B cell (primary cell): ENCODE data around the gene DRAXIN. TPM values are rescaled to one million over a fixed set of nuclear protein-coding genes. Genes with fewer than 3 reads are reported as not detected.

Source experiments
- ATAC-seq: fragments of 200-7000 bp; cut with Tn5 transposase; one replicate; pipeline ENCODE4 v1.10.0; 2021; ENCODE audit warnings: low read depth, mild to moderate bottlenecking, moderate number of reproducible peaks, moderate library complexity
- CTCF ChIA-PET: fragments of 350-600 bp; sonication (Branson Sonifier 250); formaldehyde crosslinking; loops from one replicate; lab custom pipeline; 2021; ENCODE audit warnings: antibody characterized with exemption, inconsistent platforms; lab: Charles Lee
- POLR2A ChIA-PET: fragments of 350-600 bp; sonication (Branson Sonifier 250); formaldehyde crosslinking; loops from one replicate; lab custom pipeline; 2021; ENCODE audit warnings: antibody characterized with exemption; lab: Charles Lee
- DNase-seq: peaks from one replicate; pipeline ENCODE4 v3.0.0; 2013
- H2AFZ ChIP-seq: 2 replicates; pipeline ENCODE4 v1.6.1; 2012; ENCODE audit warnings: mild to moderate bottlenecking, low read depth, low read length; ENCODE audit not compliant: insufficient read depth, poor library complexity, severe bottlenecking
- H3K27ac ChIP-seq, 2 donors: 1 replicate in 1 of 2; 2 replicates in 1 of 2; pipeline ENCODE4 v1.5.1; 2012 to 2013; ENCODE audit warnings: low read length in 2 of 2, mild to moderate bottlenecking in 2 of 2, moderate library complexity in 1 of 2
- H3K27me3 ChIP-seq, 4 experiments: fragments of 200-600 bp in 1 of 4; sonication (generic) in 1 of 4; replicated peaks in 1 of 4; 1 replicate in 2 of 4; 2 replicates in 2 of 4; pipeline versions ENCODE4 v1.6.1 to v1.7.0; 2013 to 2016; ENCODE audit warnings: low read length in 3 of 4, mild to moderate bottlenecking in 2 of 4, mixed read lengths in 1 of 4, moderate library complexity in 1 of 4; ENCODE audit not compliant: insufficient read depth in 4 of 4, control insufficient read depth in 3 of 4; ENCODE audit errors: control extremely low read depth in 1 of 4
- H3K36me3 ChIP-seq, 2 experiments: replicated peaks in 1 of 2; 1 replicate in 1 of 2; 2 replicates in 1 of 2; pipeline versions ENCODE4 v1.6.1 to v1.7.1; 2013; ENCODE audit warnings: low read length in 1 of 2; ENCODE audit not compliant: insufficient read depth in 2 of 2, control insufficient read depth in 1 of 2; ENCODE audit errors: control extremely low read depth in 1 of 2, extremely low read depth in 1 of 2
- H3K4me1 ChIP-seq, 2 donors: fragments of 200-600 bp in 1 of 2; sonication (generic) in 1 of 2; 1 replicate in 1 of 2; 2 replicates in 1 of 2; pipeline versions ENCODE4 v1.5.1 to v1.6.1; 2013 to 2017; ENCODE audit warnings: low read length in 2 of 2; ENCODE audit not compliant: control insufficient read depth in 2 of 2, insufficient read depth in 2 of 2
- H3K4me2 ChIP-seq: replicated peaks from 2 replicates; pipeline ENCODE3; 2012; ENCODE audit warnings: mild to moderate bottlenecking, low read depth, low read length; ENCODE audit not compliant: poor library complexity, severe bottlenecking
- H3K4me3 ChIP-seq, 5 experiments: fragments of 200-600 bp in 1 of 5; sonication (generic) in 1 of 5; 1 replicate in 3 of 5; 2 replicates in 2 of 5; pipeline versions ENCODE4 v1.5.1 to v1.7.0; 2011 to 2016; ENCODE audit warnings: low read length in 4 of 5, mild to moderate bottlenecking in 4 of 5, low read depth in 2 of 5, control low read depth in 1 of 5, moderate library complexity in 1 of 5; ENCODE audit not compliant: insufficient read depth in 1 of 5; ENCODE audit errors: control extremely low read depth in 1 of 5, extremely low read depth in 1 of 5
- H3K79me2 ChIP-seq: fragments of 200-600 bp; sonication (generic); one replicate; pipeline ENCODE4 v1.6.0; 2016; ENCODE audit warnings: low read length; ENCODE audit not compliant: control insufficient read depth, insufficient read depth
- H3K9ac ChIP-seq: fragments of 200-600 bp; sonication (generic); 2 replicates; pipeline ENCODE4 v1.6.1; 2017; ENCODE audit warnings: mild to moderate bottlenecking, low read length, moderate library complexity
- H3K9me3 ChIP-seq, 3 donors: one replicate each; pipeline versions ENCODE4 v1.6.1 to v1.7.1; 2013; ENCODE audit warnings: low read length in 2 of 3; ENCODE audit not compliant: control insufficient read depth in 2 of 3, insufficient read depth in 1 of 3; ENCODE audit errors: control extremely low read depth in 1 of 3
- H4K20me1 ChIP-seq: 2 replicates; pipeline ENCODE4 v1.6.0; 2012; ENCODE audit warnings: mild to moderate bottlenecking, low read length; ENCODE audit not compliant: insufficient read depth, control insufficient read depth, poor library complexity, severe bottlenecking
- H3K27ac Mint-ChIP-seq: one replicate; pipeline ENCODE4 v1.8.0; 2021; ENCODE audit warnings: mixed read lengths
- H3K27me3 Mint-ChIP-seq: one replicate; pipeline ENCODE4 v1.8.0; 2021; ENCODE audit warnings: mixed read lengths
- H3K4me1 Mint-ChIP-seq: one replicate; pipeline ENCODE4 v1.8.0; 2021; ENCODE audit warnings: mixed read lengths
- H3K4me3 Mint-ChIP-seq: one replicate; pipeline ENCODE4 v1.8.0; 2021; ENCODE audit warnings: mixed read lengths
- H3K9me3 Mint-ChIP-seq: one replicate; pipeline ENCODE4 v1.8.0; 2022; ENCODE audit warnings: mixed read lengths; ENCODE audit not compliant: insufficient read depth
- EZH2 ChIP-seq: IDR thresholded peaks from 2 replicates; pipeline ENCODE4 v1.6.1; 2012; ENCODE audit warnings: borderline replicate concordance, low read depth, mild to moderate bottlenecking, moderate library complexity, low read length; ENCODE audit not compliant: insufficient read depth, poor library complexity, severe bottlenecking
- WGBS: methylation state at CpG from one replicate; pipeline ENCODE4 v1.1.5; 2013; ENCODE audit warnings: missing lambda C conversion rate; ENCODE audit not compliant: insufficient coverage; 5-methylcytosine and 5-hydroxymethylcytosine counted together
- intact Hi-C: fragments of 100-400 bp; cut with micrococcal nuclease; formaldehyde crosslinking; loops from one replicate; pipeline ENCODE4 v1.10.0; 2022
- polyA plus RNA-seq: library from polyadenylated mRNA; depleted of rRNA; stranded (reverse); fragments of >200 nt; gene quantifications from 2 replicates; pipeline ENCODE4 v1.2.3, GENCODE V29; 2012
- total RNA-seq, 2 donors: library from RNA; stranded (reverse); fragments of 120-200 nt in 1 of 2; gene quantifications; 1 replicate in 1 of 2; 2 replicates in 1 of 2; pipeline versions ENCODE4 v1.2.3 to v1.2.4, GENCODE V29; 2013 to 2022
- TF ChIP-seq, protein P1 (sequence below): fragments of 200-600 bp; IDR thresholded peaks from one replicate; pipeline ENCODE4 v1.8.0; 2022; ENCODE audit warnings: antibody characterized with exemption, mild to moderate bottlenecking

DRAXIN gene
- total and polyA plus RNA-seq, 2 donors (not counting 1 experiment from before 2014, with no cell fraction given), result 0.21 to 0.30 TPM

DNA sequence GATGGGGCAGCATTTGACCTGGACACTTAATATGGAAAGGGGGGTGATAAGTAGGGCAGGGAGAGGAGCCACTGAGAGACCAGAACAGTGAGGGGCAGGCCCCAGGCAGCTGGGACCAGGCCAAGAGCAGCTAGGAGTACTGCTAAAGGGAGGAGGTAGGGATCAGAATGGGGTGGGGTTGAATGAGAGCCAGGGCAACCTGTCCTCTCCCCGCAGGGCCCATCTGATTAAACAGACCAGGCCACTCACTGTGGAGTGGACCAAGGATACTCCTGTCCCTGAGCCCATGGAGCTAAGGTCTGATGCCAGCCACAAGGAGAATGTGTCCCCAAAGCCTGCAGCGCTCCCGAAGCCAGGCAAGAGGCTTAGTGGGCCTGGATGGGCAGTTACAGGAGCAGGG, 72.6 kb downstream of the DRAXIN start:
- Mint-ChIP-seq H3K9me3 (no peaks in the 10 kb centered on the region), H3K27me3 (peaks cover 18% of the 10 kb centered on the region), H3K4me3 (no peak overlapping the region), H3K4me1 (peaks cover 3% of the 10 kb centered on the region), H3K27ac (no peak overlapping the region)
- H3K9me3 ChIP-seq, result peaks cover 0 to 5% (median 0%) of the 10 kb centered on the region in 3 donors
- WGBS, result 98% methylated on average over 3 of the region's 3 CpGs
- ChIA-PET POLR2A (no interaction called here), CTCF (no interaction called here)
- H3K4me3 ChIP-seq, result no peak overlapping the region
- no peaks in the 10 kb centered on the region for H4K20me1 ChIP-seq
- DNase-seq, result no peak
- H3K4me1 ChIP-seq, result peaks cover 6 to 7% of the 10 kb centered on the region in 2 donors
- no peak overlapping the region for H3K9ac ChIP-seq
- H3K4me2 ChIP-seq, result no peak overlapping the region
- peaks cover 0 to 21% (median 2%) of the 10 kb centered on the region in 4 experiments for H3K27me3 ChIP-seq
- no peaks in the 10 kb centered on the region for H3K79me2 ChIP-seq
- H3K27ac ChIP-seq, result no peak overlapping the region
- no peak overlapping the region for H2AFZ ChIP-seq
- intact Hi-C loops, result no loop called here
- ATAC-seq, result no peak
- H3K36me3 ChIP-seq, result no peaks in the 10 kb centered on the region
- TF ChIP-seq, protein P1, sequence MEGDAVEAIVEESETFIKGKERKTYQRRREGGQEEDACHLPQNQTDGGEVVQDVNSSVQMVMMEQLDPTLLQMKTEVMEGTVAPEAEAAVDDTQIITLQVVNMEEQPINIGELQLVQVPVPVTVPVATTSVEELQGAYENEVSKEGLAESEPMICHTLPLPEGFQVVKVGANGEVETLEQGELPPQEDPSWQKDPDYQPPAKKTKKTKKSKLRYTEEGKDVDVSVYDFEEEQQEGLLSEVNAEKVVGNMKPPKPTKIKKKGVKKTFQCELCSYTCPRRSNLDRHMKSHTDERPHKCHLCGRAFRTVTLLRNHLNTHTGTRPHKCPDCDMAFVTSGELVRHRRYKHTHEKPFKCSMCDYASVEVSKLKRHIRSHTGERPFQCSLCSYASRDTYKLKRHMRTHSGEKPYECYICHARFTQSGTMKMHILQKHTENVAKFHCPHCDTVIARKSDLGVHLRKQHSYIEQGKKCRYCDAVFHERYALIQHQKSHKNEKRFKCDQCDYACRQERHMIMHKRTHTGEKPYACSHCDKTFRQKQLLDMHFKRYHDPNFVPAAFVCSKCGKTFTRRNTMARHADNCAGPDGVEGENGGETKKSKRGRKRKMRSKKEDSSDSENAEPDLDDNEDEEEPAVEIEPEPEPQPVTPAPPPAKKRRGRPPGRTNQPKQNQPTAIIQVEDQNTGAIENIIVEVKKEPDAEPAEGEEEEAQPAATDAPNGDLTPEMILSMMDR, result no peak
- TF ChIP-seq EZH2, result no peak

- no peak overlapping the region for H3K27ac Mint-ChIP-seq
- 86% methylated on average over 6 of the region's 7 CpGs for WGBS
- H3K9me3 ChIP-seq, result peaks cover 0 to 5% (median 0%) of the 10 kb centered on the region in 3 donors
- no peaks in the 10 kb centered on the region for H4K20me1 ChIP-seq
- intact Hi-C loops, result no loop called here
- no peak overlapping the region for H2AFZ ChIP-seq
- H3K4me2 ChIP-seq, result no peak overlapping the region
- peaks cover 3% of the 10 kb centered on the region for H3K4me1 Mint-ChIP-seq
- no peak overlapping the region for H3K4me3 ChIP-seq
- DNase-seq (no peak), ATAC-seq (no peak)
- CTCF ChIA-PET, result no interaction called here
- no peaks in the 10 kb centered on the region for H3K36me3 ChIP-seq
- H3K79me2 ChIP-seq, result no peaks in the 10 kb centered on the region
- no peak overlapping the region for H3K4me3 Mint-ChIP-seq
- no peak overlapping the region for H3K9ac ChIP-seq
- H3K27me3 Mint-ChIP-seq, result peaks cover 18% of the 10 kb centered on the region
- no peak for TF ChIP-seq EZH2
- H3K4me1 ChIP-seq, result peaks cover 6 to 7% of the 10 kb centered on the region in 2 donors
- H3K27ac ChIP-seq, result no peak overlapping the region
- no peaks in the 10 kb centered on the region for H3K9me3 Mint-ChIP-seq
- H3K27me3 ChIP-seq, result peaks cover 0 to 21% (median 2%) of the 10 kb centered on the region in 4 experiments
- POLR2A ChIA-PET, result no interaction called here
These were observed 73.0 kb downstream of the DRAXIN start for GRCh38 chr1:11764519-11764918.
